IMR-90 (cell line): Measurements from ENCODE around the gene CHN2. TPM values are rescaled to one million over a fixed set of nuclear protein-coding genes. Genes with fewer than 3 reads are reported as not detected.

Experiments
- ATAC-seq: fragments of 200-7000 bp; cut with Tn5 transposase; 2 replicates; pipeline ENCODE4 v1.9.1; 2020; ENCODE audit warnings: low read depth, mild to moderate bottlenecking, moderate library complexity
- BruUV-seq: library from RNA; stranded (reverse); fragments of 400-500 nt; replicated peaks from 2 replicates; lab custom pipeline; 2021; lab: Mats Ljungman, UMichigan
- CTCF ChIA-PET: fragments of 300-600 bp; formaldehyde crosslinking; extraction: SDS; loops from one replicate; lab custom pipeline; 2021; ENCODE audit warnings: antibody characterized with exemption; lab: Yijun Ruan, JAX
- POLR2A ChIA-PET: fragments of 300-600 bp; sonication (Branson Sonifier 250); formaldehyde crosslinking; loops from one replicate; lab custom pipeline; 2022; ENCODE audit warnings: antibody characterized with exemption; ENCODE audit not compliant: unreplicated experiment; lab: Charles Lee
- DNase-seq: peaks from one replicate; pipeline ENCODE4 v3.0.0; 2013
- H2AFZ ChIP-seq: replicated peaks from 2 replicates; pipeline ENCODE3; 2013; ENCODE audit warnings: low read length, mild to moderate bottlenecking; ENCODE audit not compliant: poor library complexity
- H2AK5ac ChIP-seq: 2 replicates; pipeline ENCODE4 v1.6.1; 2013; ENCODE audit warnings: low read depth, low read length, inconsistent platforms
- H2AK9ac ChIP-seq: replicated peaks from 2 replicates; pipeline ENCODE3; 2013; ENCODE audit warnings: mild to moderate bottlenecking, low read depth, low read length, moderate library complexity; ENCODE audit not compliant: poor library complexity
- H2BK120ac ChIP-seq: 2 replicates; pipeline ENCODE4 v1.6.1; 2013; ENCODE audit warnings: low read depth, low read length, inconsistent platforms
- H2BK15ac ChIP-seq: 3 replicates; pipeline ENCODE4 v1.6.1; 2013; ENCODE audit warnings: low read depth, low read length, inconsistent platforms
- H2BK20ac ChIP-seq: 2 replicates; pipeline ENCODE4 v1.6.1; 2013; ENCODE audit warnings: low read depth, mild to moderate bottlenecking, inconsistent platforms, low read length, moderate library complexity
- H2BK5ac ChIP-seq: 2 replicates; pipeline ENCODE4 v1.6.1; 2013; ENCODE audit warnings: mild to moderate bottlenecking, low read depth, low read length, inconsistent platforms; ENCODE audit not compliant: poor library complexity, severe bottlenecking
- H3K14ac ChIP-seq: replicated peaks from 2 replicates; pipeline ENCODE4 v1.6.1; 2013; ENCODE audit warnings: low read depth, low read length, inconsistent platforms
- H3K18ac ChIP-seq: 2 replicates; pipeline ENCODE4 v1.6.1; 2013; ENCODE audit warnings: low read depth, low read length, control low read depth
- H3K23ac ChIP-seq: 2 replicates; pipeline ENCODE4 v1.6.1; 2013; ENCODE audit warnings: low read depth, low read length, inconsistent platforms
- H3K27ac ChIP-seq: 2 replicates; pipeline ENCODE4 v1.5.1; 2013; ENCODE audit warnings: mild to moderate bottlenecking, control low read depth, low read length; ENCODE audit not compliant: insufficient read depth
- H3K27me3 ChIP-seq: 2 replicates; pipeline ENCODE4 v1.6.1; 2013; ENCODE audit warnings: low read length; ENCODE audit not compliant: control insufficient read depth, insufficient read depth
- H3K36me3 ChIP-seq: 2 replicates; pipeline ENCODE4 v1.6.1; 2013; ENCODE audit warnings: low read length, mixed read lengths; ENCODE audit not compliant: control insufficient read depth, insufficient read depth
- H3K4ac ChIP-seq: 2 replicates; pipeline ENCODE4 v1.6.1; 2013; ENCODE audit warnings: low read depth, low read length, inconsistent platforms
- H3K4me1 ChIP-seq: 2 replicates; pipeline ENCODE4 v1.6.1; 2013; ENCODE audit warnings: low read length, mixed read lengths; ENCODE audit not compliant: control insufficient read depth, insufficient read depth
- H3K4me2 ChIP-seq: 2 replicates; pipeline ENCODE4 v1.6.1; 2013; ENCODE audit warnings: low read depth, mild to moderate bottlenecking, control low read depth, low read length, moderate library complexity
- H3K4me3 ChIP-seq: 2 replicates; pipeline ENCODE4 v1.5.1; 2013; ENCODE audit warnings: low read depth, mild to moderate bottlenecking, control low read depth, low read length, moderate library complexity; ENCODE audit not compliant: insufficient read depth
- H3K56ac ChIP-seq: 2 replicates; pipeline ENCODE4 v1.6.1; 2013; ENCODE audit warnings: low read length, inconsistent platforms; ENCODE audit not compliant: insufficient read depth; ENCODE audit errors: extremely low read depth
- H3K79me1 ChIP-seq, 2 experiments: 2 replicates each; pipeline ENCODE4 v1.6.1; 2013; ENCODE audit warnings: low read length in 2 of 2, inconsistent platforms in 1 of 2, low read depth in 1 of 2
- H3K9ac ChIP-seq: 2 replicates; pipeline ENCODE4 v1.6.1; 2013; ENCODE audit warnings: low read depth, low read length, control low read depth
- H3K9me1 ChIP-seq: 2 replicates; pipeline ENCODE4 v1.6.1; 2013; ENCODE audit warnings: low read length, inconsistent platforms; ENCODE audit not compliant: insufficient read depth
- H3K9me3 ChIP-seq: 2 replicates; pipeline ENCODE4 v1.6.1; 2013; ENCODE audit warnings: low read length; ENCODE audit not compliant: control insufficient read depth, insufficient read depth
- H4K20me1 ChIP-seq: 2 replicates; pipeline ENCODE4 v1.6.1; 2013; ENCODE audit warnings: low read length, inconsistent platforms; ENCODE audit not compliant: insufficient read depth
- H4K5ac ChIP-seq: 2 replicates; pipeline ENCODE4 v1.6.1; 2013; ENCODE audit warnings: mild to moderate bottlenecking, low read depth, low read length, control low read depth
- H4K8ac ChIP-seq, 2 experiments: 2 replicates each; pipeline ENCODE4 v1.6.1; 2013; ENCODE audit warnings: low read depth in 2 of 2, low read length in 2 of 2, control low read depth in 1 of 2, inconsistent platforms in 1 of 2
- H4K91ac ChIP-seq: 2 replicates; pipeline ENCODE4 v1.6.1; 2013; ENCODE audit warnings: low read depth, low read length, inconsistent platforms; ENCODE audit not compliant: insufficient read depth
- FOS ChIP-seq: fragments of 150-350 bp; IDR thresholded peaks from 2 replicates; pipeline ENCODE4 v1.6.1; 2016; ENCODE audit warnings: low read depth, low read length
- POLR2A ChIP-seq: IDR thresholded peaks from 2 replicates; pipeline ENCODE4 v1.6.1; 2012; ENCODE audit warnings: mild to moderate bottlenecking, low read depth, low read length
- SMC3 ChIP-seq: fragments of 150-350 bp; IDR thresholded peaks from 2 replicates; pipeline ENCODE4 v1.6.1; 2016; ENCODE audit warnings: low read depth, mild to moderate bottlenecking, antibody characterized with exemption, low read length, moderate library complexity
- WGBS, 2 experiments: methylation state at CpG; one replicate each; pipeline versions ENCODE4 v1.1.5 to v1.1.7; 2013; ENCODE audit warnings: missing lambda C conversion rate in 2 of 2; ENCODE audit not compliant: insufficient read length in 1 of 2; ENCODE audit errors: extremely low coverage in 2 of 2; 5-methylcytosine and 5-hydroxymethylcytosine counted together
- dilution Hi-C: fragments of 300-500 bp; cut with HindIII; formaldehyde crosslinking; loops from one replicate; pipeline ENCODE4 v1.14.3; 2018; ENCODE audit warnings: low sequenced_read_pairs; ENCODE audit not compliant: unreplicated experiment
- in situ Hi-C: fragments of 300-500 bp; cut with MboI; formaldehyde crosslinking; loops from 3 replicates; pipeline ENCODE4 v1.14.3; 2019; ENCODE audit warnings: low sequenced_read_pairs, inconsistent platforms, mixed read lengths
- intact Hi-C: fragments of 100-400 bp; cut with micrococcal nuclease; formaldehyde crosslinking; loops from 2 replicates; pipeline ENCODE4 v1.10.0; 2022
- polyA plus RNA-seq, 3 experiments: library from polyadenylated mRNA; depleted of rRNA; stranded (reverse); fragments of >200 nt; gene quantifications; 2 replicates each; pipeline ENCODE4 v1.2.3, GENCODE V29; 2012; ENCODE audit warnings: low replicate concordance in 1 of 3
- total RNA-seq: library from RNA; depleted of rRNA; stranded (reverse); fragments of >200 nt; gene quantifications from 2 replicates; pipeline ENCODE4 v1.2.3, GENCODE V29; 2012
- TF ChIP-seq, protein P1 (sequence below): conservative IDR thresholded peaks from 2 replicates; pipeline ENCODE4 v1.5.1; 2012; ENCODE audit warnings: mild to moderate bottlenecking, low read depth, low read length, improper control_type of control experiment

Gene CHN2
- total and polyA plus RNA-seq, 2 of the 4 experiments (the other 2 are of a cell fraction): not detected

DNA sequence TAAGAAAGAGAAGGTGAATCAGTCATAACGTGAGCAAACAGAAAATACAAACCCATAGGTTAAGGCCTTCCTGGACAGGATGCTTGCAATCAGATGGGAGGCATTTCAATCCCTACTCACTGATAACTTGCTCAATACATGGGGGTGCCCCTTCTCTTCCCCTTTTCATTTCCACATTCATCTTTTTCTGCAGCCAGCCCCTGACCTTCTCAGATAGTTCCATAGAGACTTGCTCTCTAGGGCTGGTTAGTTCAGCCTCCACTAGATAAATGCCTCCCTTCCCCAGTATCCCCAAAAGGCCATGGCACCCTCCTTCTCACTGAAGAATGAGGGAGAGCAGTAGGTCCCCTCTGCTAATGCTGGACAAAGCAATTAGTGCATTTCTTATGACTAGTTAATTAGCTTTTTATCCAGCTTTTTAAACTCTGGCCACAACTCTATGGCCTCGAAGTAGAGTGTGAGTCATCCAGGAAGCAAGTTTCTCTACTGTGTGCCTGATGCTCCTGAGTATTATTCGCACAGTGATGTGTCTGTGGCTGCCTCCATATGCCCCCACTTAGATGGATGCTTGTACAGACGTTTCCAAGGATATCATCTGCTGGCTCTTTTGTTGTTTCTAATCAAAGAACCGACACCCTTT is 12.7 kb downstream of the CHN2 start:
- 36% methylated on average over 2 of the region's 5 CpGs; no CpG with 5 or more reads in 1 of the 2 experiments for WGBS, 2 experiments
- intact Hi-C loops: no loop called here

More for the DNA sequence above, 12.7 kb downstream of the CHN2 start:
- no peak overlapping the region for H3K4me2 ChIP-seq
- H4K8ac ChIP-seq: no peak overlapping the region
- no peak overlapping the region for H2BK20ac ChIP-seq
- H4K91ac ChIP-seq: no peak overlapping the region
- H3K56ac ChIP-seq: no peak overlapping the region
- no peak overlapping the region for H2BK5ac ChIP-seq
- H4K20me1 ChIP-seq: no peaks in the 10 kb centered on the region
- no peaks in the 10 kb centered on the region for H3K27me3 ChIP-seq
- ATAC-seq (no peak), DNase-seq (no peak)
- H3K4ac ChIP-seq: no peak overlapping the region
- H3K79me1 ChIP-seq: no peaks in the 10 kb centered on the region
- H3K23ac ChIP-seq: no peak overlapping the region
- no peaks in the 10 kb centered on the region for H3K9me3 ChIP-seq
- no peak overlapping the region for H3K14ac ChIP-seq
- H3K18ac ChIP-seq: no peak overlapping the region
- POLR2A ChIA-PET: no interaction called here
- H3K4me1 ChIP-seq: no peaks in the 10 kb centered on the region
- H2AK5ac ChIP-seq: no peak overlapping the region
- no peaks in the 10 kb centered on the region for H3K9me1 ChIP-seq
- dilution Hi-C loops: no loop called here
- TF ChIP-seq FOS (no peak), POLR2A (no peak), SMC3 (no peak)
- TF ChIP-seq, protein P1, sequence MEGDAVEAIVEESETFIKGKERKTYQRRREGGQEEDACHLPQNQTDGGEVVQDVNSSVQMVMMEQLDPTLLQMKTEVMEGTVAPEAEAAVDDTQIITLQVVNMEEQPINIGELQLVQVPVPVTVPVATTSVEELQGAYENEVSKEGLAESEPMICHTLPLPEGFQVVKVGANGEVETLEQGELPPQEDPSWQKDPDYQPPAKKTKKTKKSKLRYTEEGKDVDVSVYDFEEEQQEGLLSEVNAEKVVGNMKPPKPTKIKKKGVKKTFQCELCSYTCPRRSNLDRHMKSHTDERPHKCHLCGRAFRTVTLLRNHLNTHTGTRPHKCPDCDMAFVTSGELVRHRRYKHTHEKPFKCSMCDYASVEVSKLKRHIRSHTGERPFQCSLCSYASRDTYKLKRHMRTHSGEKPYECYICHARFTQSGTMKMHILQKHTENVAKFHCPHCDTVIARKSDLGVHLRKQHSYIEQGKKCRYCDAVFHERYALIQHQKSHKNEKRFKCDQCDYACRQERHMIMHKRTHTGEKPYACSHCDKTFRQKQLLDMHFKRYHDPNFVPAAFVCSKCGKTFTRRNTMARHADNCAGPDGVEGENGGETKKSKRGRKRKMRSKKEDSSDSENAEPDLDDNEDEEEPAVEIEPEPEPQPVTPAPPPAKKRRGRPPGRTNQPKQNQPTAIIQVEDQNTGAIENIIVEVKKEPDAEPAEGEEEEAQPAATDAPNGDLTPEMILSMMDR: no peak
- BruUV-seq: no TSS peak
- no peak overlapping the region for H4K5ac ChIP-seq
- H3K4me3 ChIP-seq: no peak overlapping the region
- H3K9ac ChIP-seq: no peak overlapping the region
- in situ Hi-C loops: no loop called here
- CTCF ChIA-PET: no interaction called here
- no peak overlapping the region for H2AK9ac ChIP-seq
- no peak overlapping the region for H3K27ac ChIP-seq
- no peak overlapping the region for H2BK15ac ChIP-seq
- no peak overlapping the region for H2BK120ac ChIP-seq
- H2AFZ ChIP-seq: no peak overlapping the region
- H3K36me3 ChIP-seq: no peaks in the 10 kb centered on the region
